Endothelial cell of umbilical vein (primary cell): ENCODE results near the gene CACNA1C. TPM values are rescaled to one million over a fixed set of nuclear protein-coding genes. Genes with fewer than 3 reads are reported as not detected.

Source experiments
- BruUV-seq: library from RNA; stranded (reverse); fragments of 400-500 nt; replicated peaks from 2 replicates; lab custom pipeline; 2021; lab: Mats Ljungman, UMichigan
- CTCF ChIA-PET: fragments of 300-600, 350-600 bp; sonication (Branson Sonifier 250); formaldehyde crosslinking; loops from one replicate; lab custom pipeline; 2021; ENCODE audit warnings: antibody characterized with exemption, inconsistent platforms; lab: Charles Lee
- POLR2A ChIA-PET: fragments of 300-600, 350-600 bp; sonication (Branson Sonifier 250); formaldehyde crosslinking; loops from one replicate; lab custom pipeline; 2021; ENCODE audit warnings: antibody characterized with exemption, inconsistent platforms; lab: Charles Lee
- DNase-seq: peaks from one replicate; pipeline ENCODE4 v3.0.0-alpha.2; 2011; ENCODE audit warnings: low read depth, low spot score
- FAIRE-seq: peaks from 2 replicates; lab custom pipeline; 2011; peaks lifted over from hg19 to GRCh38; lab: Jason Lieb, UNC
- H2AFZ ChIP-seq: 2 replicates; pipeline ENCODE4 v1.6.0; 2012; ENCODE audit warnings: low read depth, low read length, control low read depth, inconsistent platforms
- H3K27ac ChIP-seq: 2 replicates; pipeline ENCODE4 v1.5.1; 2011; ENCODE audit warnings: low read depth, mild to moderate bottlenecking, control low read depth, low read length, moderate library complexity; ENCODE audit not compliant: insufficient read depth
- H3K27me3 ChIP-seq, 2 experiments: 2 replicates each; pipeline versions ENCODE4 v1.6.0 to v1.6.1; 2011; ENCODE audit warnings: low read length in 2 of 2, mixed read lengths in 1 of 2; ENCODE audit not compliant: control insufficient read depth in 2 of 2, insufficient read depth in 2 of 2
- H3K36me3 ChIP-seq, 2 experiments: 2 replicates in 1 of 2; 3 replicates in 1 of 2; pipeline ENCODE4 v1.5.1; 2011; ENCODE audit warnings: low read length in 2 of 2, mild to moderate bottlenecking in 1 of 2, moderate library complexity in 1 of 2; ENCODE audit not compliant: control insufficient read depth in 2 of 2, insufficient read depth in 2 of 2; ENCODE audit errors: extremely low read depth in 1 of 2
- H3K4me1 ChIP-seq: 3 replicates; pipeline ENCODE4 v1.5.1; 2011; ENCODE audit warnings: mild to moderate bottlenecking, low read length; ENCODE audit not compliant: control insufficient read depth, insufficient read depth; ENCODE audit errors: extremely low read depth
- H3K4me2 ChIP-seq: 2 replicates; pipeline ENCODE4 v1.6.1; 2011; ENCODE audit warnings: low read length, control low read depth, mixed read lengths; ENCODE audit not compliant: insufficient read depth
- H3K4me3 ChIP-seq, 3 experiments: fragments of 200-600 bp in 1 of 3; sonication (generic), shearing (Covaris generic) in 1 of 3; replicated peaks in 1 of 3; 2 replicates each; pipeline ENCODE4 v1.5.1; 2011 to 2016; ENCODE audit warnings: control low read depth in 3 of 3, low read length in 3 of 3, mild to moderate bottlenecking in 2 of 3, inconsistent platforms in 1 of 3, low read depth in 1 of 3, moderate library complexity in 1 of 3; ENCODE audit not compliant: insufficient read depth in 1 of 3
- H3K79me2 ChIP-seq: 2 replicates; pipeline ENCODE4 v1.6.0; 2012; ENCODE audit warnings: low read length, inconsistent platforms; ENCODE audit not compliant: control insufficient read depth, insufficient read depth
- H3K9ac ChIP-seq: replicated peaks from 2 replicates; pipeline ENCODE3; 2011; ENCODE audit warnings: low read length, control low read depth; ENCODE audit not compliant: insufficient read depth; ENCODE audit errors: extremely low read depth
- H3K9me1 ChIP-seq: replicated peaks from 3 replicates; pipeline ENCODE4 v1.6.0; 2011; ENCODE audit warnings: mild to moderate bottlenecking, low read length; ENCODE audit not compliant: control insufficient read depth, insufficient read depth; ENCODE audit errors: extremely low read depth
- H3K9me3 ChIP-seq: replicated peaks from 2 replicates; pipeline ENCODE4 v1.5.1; 2012; ENCODE audit warnings: low read length, inconsistent platforms; ENCODE audit not compliant: control insufficient read depth, insufficient read depth
- H4K20me1 ChIP-seq: replicated peaks from 2 replicates; pipeline ENCODE3; 2011; ENCODE audit warnings: mild to moderate bottlenecking, low read length; ENCODE audit not compliant: control insufficient read depth, insufficient read depth; ENCODE audit errors: extremely low read depth
- EZH2 ChIP-seq: IDR thresholded peaks from 2 replicates; pipeline ENCODE4 v1.6.1; 2012; ENCODE audit warnings: borderline replicate concordance, low read depth, mild to moderate bottlenecking, moderate library complexity, low read length, inconsistent platforms; ENCODE audit not compliant: severe bottlenecking
- FOS ChIP-seq: IDR thresholded peaks from 2 replicates; pipeline ENCODE4 v1.6.1; 2011; ENCODE audit warnings: mild to moderate bottlenecking, low read length, moderate library complexity, borderline replicate concordance; ENCODE audit not compliant: insufficient read depth
- GATA2 ChIP-seq: IDR thresholded peaks from 2 replicates; pipeline ENCODE4 v1.7.0; 2011; ENCODE audit warnings: low read depth, mild to moderate bottlenecking, moderate library complexity, mixed read lengths, low read length; ENCODE audit not compliant: insufficient read length, insufficient read depth
- JUN ChIP-seq: IDR thresholded peaks from 2 replicates; pipeline ENCODE4 v1.6.1; 2011; ENCODE audit warnings: borderline replicate concordance, low read depth; ENCODE audit not compliant: insufficient read length, insufficient read depth
- MYC ChIP-seq: IDR thresholded peaks from one replicate; pipeline ENCODE4 v1.6.1; 2011; ENCODE audit warnings: mild to moderate bottlenecking, low read depth, low read length
- POLR2A ChIP-seq: IDR thresholded peaks from 2 replicates; pipeline ENCODE4 v1.6.1; 2012; ENCODE audit warnings: low read depth, mild to moderate bottlenecking, control low read depth, low read length
- POLR2AphosphoS5 ChIP-seq: IDR thresholded peaks from 2 replicates; pipeline ENCODE4 v1.6.1; 2012; ENCODE audit warnings: low read depth, mild to moderate bottlenecking, control low read depth, low read length, moderate library complexity; ENCODE audit not compliant: insufficient read depth
- dilution Hi-C: fragments of 300-500 bp; cut with MboI; formaldehyde crosslinking; loops from one replicate; pipeline ENCODE4 v1.15.0; 2019; ENCODE audit warnings: low sequenced_read_pairs; ENCODE audit not compliant: extremely low pct_ligation_motif_present
- intact Hi-C: fragments of 100-400 bp; cut with micrococcal nuclease; formaldehyde crosslinking; loops from one replicate; pipeline ENCODE4 v1.10.0; 2022
- polyA plus RNA-seq, 4 experiments: library from polyadenylated mRNA; depleted of rRNA in 3 of 4; stranded (reverse) in 3 of 4; unstranded in 1 of 4; fragments of >200 nt; gene quantifications; 2 replicates each; pipeline versions ENCODE4 v1.2.1 to v1.2.3, GENCODE V29; 2011 to 2012; ENCODE audit warnings: missing spikeins in 1 of 4
- total RNA-seq: library from RNA; stranded (reverse); gene quantifications from 2 replicates; pipeline ENCODE4 v1.2.3, GENCODE V29; 2021
- TF ChIP-seq, protein P1 (sequence below): IDR thresholded peaks from 2 replicates; pipeline ENCODE4 v1.6.1; 2011; ENCODE audit not compliant: insufficient read depth, insufficient read length
- TF ChIP-seq, protein P2 (sequence below), 2 donors: IDR thresholded peaks; 1 replicate in 1 of 2; 2 replicates in 1 of 2; pipeline ENCODE4 v1.5.1; 2011; ENCODE audit warnings: low read length in 2 of 2, mild to moderate bottlenecking in 2 of 2, moderate library complexity in 2 of 2, control low read depth in 1 of 2, inconsistent platforms in 1 of 2, low read depth in 1 of 2; ENCODE audit not compliant: insufficient read depth in 1 of 2; ENCODE audit errors: extremely low read depth in 1 of 2

The CACNA1C gene
- total and polyA plus RNA-seq, 2 donors (not counting 3 experiments of a cell fraction or from before 2014, with no cell fraction given) = not detected

DNA sequence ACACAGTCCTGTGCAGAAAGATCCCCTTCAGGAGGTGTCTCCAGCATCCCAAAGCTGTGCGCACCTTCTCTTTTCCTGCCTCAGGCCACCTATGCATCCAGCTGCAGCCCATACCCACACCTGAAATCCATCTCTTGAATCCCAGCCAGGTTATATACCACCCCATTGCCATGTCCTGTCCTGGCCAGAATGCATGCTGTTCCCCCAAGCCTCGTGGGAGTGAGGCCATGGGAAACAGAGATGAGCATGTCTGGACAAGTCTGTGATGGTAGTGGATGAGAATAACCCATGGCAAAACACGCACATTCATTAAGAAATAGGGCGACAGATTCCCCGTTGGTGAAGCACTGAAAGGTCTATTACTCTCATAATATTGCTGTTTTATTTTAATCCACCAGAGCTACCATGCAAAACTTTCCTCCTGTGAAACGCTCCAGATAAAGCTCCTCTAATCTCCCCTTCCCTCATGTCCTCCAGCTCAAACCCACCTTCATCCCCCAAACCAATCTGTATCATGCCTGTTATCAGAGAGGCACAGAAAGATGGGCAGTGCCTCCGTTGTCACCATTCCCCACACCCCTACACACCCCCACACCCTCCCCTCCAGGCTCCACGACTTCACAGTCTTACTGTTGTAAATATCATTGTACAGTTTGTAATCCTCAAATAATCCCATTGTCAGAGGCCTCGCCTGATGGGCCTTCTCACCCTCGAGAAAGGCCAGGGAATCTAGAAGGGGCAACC lies 644.4 kb downstream of the CACNA1C start:
- Histone ChIP-seq H3K4me2 (no peak overlapping the region), H3K9ac (no peak overlapping the region), H4K20me1 (no peaks in the 10 kb centered on the region), H3K4me1 (no peaks in the 10 kb centered on the region), H3K36me3 (no peaks in the 10 kb centered on the region), H3K4me3 (no peak overlapping the region), H3K9me3 (no peaks in the 10 kb centered on the region), H3K9me1 (no peaks in the 10 kb centered on the region), H2AFZ (no peak overlapping the region), H3K79me2 (no peaks in the 10 kb centered on the region), H3K27ac (no peak overlapping the region), H3K27me3 (peaks cover 10 to 11% of the 10 kb centered on the region in 2 experiments)
- DNase-seq (no peak), FAIRE-seq (no peak)
- POLR2A ChIA-PET = no interaction called here
- dilution Hi-C loops = no loop called here
- TF ChIP-seq MYC (no peak), POLR2AphosphoS5 (no peak), EZH2 (no peak), JUN (no peak), GATA2 (no peak), FOS (no peak), POLR2A (no peak)
- TF ChIP-seq, protein P1, sequence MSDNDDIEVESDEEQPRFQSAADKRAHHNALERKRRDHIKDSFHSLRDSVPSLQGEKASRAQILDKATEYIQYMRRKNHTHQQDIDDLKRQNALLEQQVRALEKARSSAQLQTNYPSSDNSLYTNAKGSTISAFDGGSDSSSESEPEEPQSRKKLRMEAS = no peak
- TF ChIP-seq, protein P2, sequence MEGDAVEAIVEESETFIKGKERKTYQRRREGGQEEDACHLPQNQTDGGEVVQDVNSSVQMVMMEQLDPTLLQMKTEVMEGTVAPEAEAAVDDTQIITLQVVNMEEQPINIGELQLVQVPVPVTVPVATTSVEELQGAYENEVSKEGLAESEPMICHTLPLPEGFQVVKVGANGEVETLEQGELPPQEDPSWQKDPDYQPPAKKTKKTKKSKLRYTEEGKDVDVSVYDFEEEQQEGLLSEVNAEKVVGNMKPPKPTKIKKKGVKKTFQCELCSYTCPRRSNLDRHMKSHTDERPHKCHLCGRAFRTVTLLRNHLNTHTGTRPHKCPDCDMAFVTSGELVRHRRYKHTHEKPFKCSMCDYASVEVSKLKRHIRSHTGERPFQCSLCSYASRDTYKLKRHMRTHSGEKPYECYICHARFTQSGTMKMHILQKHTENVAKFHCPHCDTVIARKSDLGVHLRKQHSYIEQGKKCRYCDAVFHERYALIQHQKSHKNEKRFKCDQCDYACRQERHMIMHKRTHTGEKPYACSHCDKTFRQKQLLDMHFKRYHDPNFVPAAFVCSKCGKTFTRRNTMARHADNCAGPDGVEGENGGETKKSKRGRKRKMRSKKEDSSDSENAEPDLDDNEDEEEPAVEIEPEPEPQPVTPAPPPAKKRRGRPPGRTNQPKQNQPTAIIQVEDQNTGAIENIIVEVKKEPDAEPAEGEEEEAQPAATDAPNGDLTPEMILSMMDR (IDR thresholded peaks at IDR 0.05; ENCODE audit: extremely low read depth in 1 of 2, insufficient read depth in 1 of 2, low read depth in 1 of 2, low read length in 2 of 2) = no peak
- CTCF ChIA-PET = no interaction called here
- BruUV-seq = no TSS peak
- intact Hi-C loops = no loop called here
